ENCODE results near the gene PGC.
A peak's percentile ranks its signal among the peaks of the same experiment; 100 is the strongest.

The PGC gene

GRCh38 chr6:41785254-41785653 is 38.1 kb upstream of the PGC start:
- peaks cover 6 to 49% (median 44%) of the 10 kb centered on the region in 5 donors for H3K4me1 ChIP-seq (ENCODE audit: control insufficient read depth in 5 of 5, insufficient read depth in 5 of 5, low read length in 5 of 5)
- H3K27me3 ChIP-seq (ENCODE audit: control insufficient read depth in 5 of 5, insufficient read depth in 4 of 5, low read length in 5 of 5) = no peaks in the 10 kb centered on the region
- no peaks in the 10 kb centered on the region for H3K9me3 ChIP-seq (ENCODE audit: control insufficient read depth in 5 of 5, low read length in 5 of 5)
- no peak overlapping the region for H3K4me3 ChIP-seq (ENCODE audit: low read depth in 1 of 5, low read length in 5 of 5)
- H3K9ac ChIP-seq (ENCODE audit: low read length in 5 of 5) = peak overlapping the region in 2 of 5 donors; percentile 49 to 56
- no peak overlapping the region for H3K27ac ChIP-seq (ENCODE audit: low read depth, low read length)
- peaks cover 1 to 17% (median 11%) of the 10 kb centered on the region in 5 donors for H3K36me3 ChIP-seq (ENCODE audit: control insufficient read depth in 5 of 5, insufficient read depth in 5 of 5, low read length in 5 of 5)

DNA sequence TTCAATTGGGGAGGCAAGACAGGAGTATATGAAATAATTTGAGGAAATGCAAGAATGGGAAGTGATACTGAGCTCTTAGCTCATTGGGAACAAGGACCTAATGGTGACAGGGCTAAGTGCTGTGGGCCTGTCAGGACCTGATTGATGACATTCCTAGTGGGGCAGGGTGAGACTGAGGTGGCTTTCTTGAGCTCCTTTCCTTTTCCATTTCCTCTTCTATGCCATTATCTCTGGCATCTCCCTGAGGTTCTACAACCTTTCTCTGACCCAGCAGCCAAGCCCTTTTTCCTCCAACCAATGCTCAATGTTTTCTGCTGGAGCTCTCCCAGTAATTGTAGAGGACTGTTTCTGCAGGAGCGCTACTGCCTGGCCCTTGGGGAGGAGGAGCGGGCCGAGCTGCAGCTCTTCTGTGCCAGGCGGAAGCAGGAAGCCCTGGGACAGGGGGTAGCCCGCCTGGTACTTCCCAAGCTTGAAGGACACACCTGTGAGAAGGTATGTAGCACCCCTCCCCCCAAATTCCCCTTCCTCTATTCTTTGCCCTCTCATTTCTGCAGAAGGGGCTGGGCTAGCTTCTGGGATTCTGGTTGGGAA is 37.5 kb upstream of the PGC start:
- Histone ChIP-seq H3K4me1 (ENCODE audit: control insufficient read depth in 5 of 5, insufficient read depth in 5 of 5, low read length in 5 of 5) (peaks cover 6 to 49% (median 44%) of the 10 kb centered on the region in 5 donors), H3K36me3 (ENCODE audit: control insufficient read depth in 5 of 5, insufficient read depth in 5 of 5, low read length in 5 of 5) (peaks cover 0 to 12% (median 7%) of the 10 kb centered on the region in 5 donors), H3K9me3 (ENCODE audit: control insufficient read depth in 5 of 5, low read length in 5 of 5) (no peaks in the 10 kb centered on the region), H3K27me3 (ENCODE audit: control insufficient read depth in 5 of 5, insufficient read depth in 4 of 5, low read length in 5 of 5) (no peaks in the 10 kb centered on the region), H3K9ac (ENCODE audit: low read length in 5 of 5) (no peak overlapping the region), H3K27ac (ENCODE audit: low read depth, low read length) (no peak overlapping the region), H3K4me3 (ENCODE audit: low read depth in 1 of 5, low read length in 5 of 5) (no peak overlapping the region)

GRCh38 chr6:41783106-41783780 is 36.0 kb upstream of the PGC start:
- H3K27ac ChIP-seq (ENCODE audit: low read depth, low read length) = no peak overlapping the region
- no peak overlapping the region for H3K9ac ChIP-seq (ENCODE audit: low read length in 5 of 5)

DNA sequence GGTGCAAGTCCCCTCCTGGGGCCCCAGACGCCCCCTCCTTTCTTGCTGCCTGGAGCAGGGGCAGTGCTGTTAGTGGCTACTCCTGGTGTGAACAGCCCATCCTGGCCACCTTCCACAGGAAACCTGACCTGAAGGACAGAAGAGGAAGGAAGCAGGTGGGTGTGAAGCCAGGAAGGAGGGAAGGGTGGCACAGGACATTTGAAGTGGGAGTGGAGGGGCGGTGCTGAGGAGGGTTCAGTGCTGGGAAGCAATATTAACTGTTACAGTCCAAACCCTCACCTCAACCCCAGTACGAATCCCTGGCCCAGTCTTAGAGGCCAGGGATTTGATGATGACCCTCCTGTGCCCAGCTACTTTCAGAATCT is 34.2 kb upstream of the PGC start:
- H3K27ac ChIP-seq (ENCODE audit: low read depth, low read length) = peak overlapping the region; percentile 69
- peak overlapping the region; percentile 72 to 81 (median 77) for H3K4me3 ChIP-seq (ENCODE audit: low read depth in 1 of 5, low read length in 5 of 5)
- H3K27me3 ChIP-seq (ENCODE audit: control insufficient read depth in 5 of 5, insufficient read depth in 4 of 5, low read length in 5 of 5) = no peaks in the 10 kb centered on the region
- H3K36me3 ChIP-seq (ENCODE audit: control insufficient read depth in 5 of 5, insufficient read depth in 5 of 5, low read length in 5 of 5) = peaks cover 3 to 14% (median 7%) of the 10 kb centered on the region in 5 donors
- peaks cover 13 to 53% (median 51%) of the 10 kb centered on the region in 5 donors for H3K4me1 ChIP-seq (ENCODE audit: control insufficient read depth in 5 of 5, insufficient read depth in 5 of 5, low read length in 5 of 5)
- H3K9me3 ChIP-seq (ENCODE audit: control insufficient read depth in 5 of 5, low read length in 5 of 5) = no peaks in the 10 kb centered on the region
- H3K9ac ChIP-seq (ENCODE audit: low read length in 5 of 5) = peak overlapping the region in 4 of 5 donors; percentile 48 to 72 (median 59)

More at GRCh38 chr6:41783106-41783780, 36.0 kb upstream of the PGC start:
- H3K4me3 ChIP-seq (ENCODE audit: low read depth in 1 of 5, low read length in 5 of 5) = no peak overlapping the region
- H3K9me3 ChIP-seq (ENCODE audit: control insufficient read depth in 5 of 5, low read length in 5 of 5) = no peaks in the 10 kb centered on the region
- peaks cover 10 to 51% (median 50%) of the 10 kb centered on the region in 5 donors for H3K4me1 ChIP-seq (ENCODE audit: control insufficient read depth in 5 of 5, insufficient read depth in 5 of 5, low read length in 5 of 5)
- H3K36me3 ChIP-seq (ENCODE audit: control insufficient read depth in 5 of 5, insufficient read depth in 5 of 5, low read length in 5 of 5) = peaks cover 0 to 4% (median 0%) of the 10 kb centered on the region in 5 donors
- no peaks in the 10 kb centered on the region for H3K27me3 ChIP-seq (ENCODE audit: control insufficient read depth in 5 of 5, insufficient read depth in 4 of 5, low read length in 5 of 5)

- peaks cover 3 to 17% (median 10%) of the 10 kb centered on the region in 5 donors for H3K36me3 ChIP-seq (ENCODE audit: control insufficient read depth in 5 of 5, insufficient read depth in 5 of 5, low read length in 5 of 5)
- peaks cover 11 to 47% (median 46%) of the 10 kb centered on the region in 5 donors for H3K4me1 ChIP-seq (ENCODE audit: control insufficient read depth in 5 of 5, insufficient read depth in 5 of 5, low read length in 5 of 5)
- peak within 1 kb of the TSS; percentile 84 for H3K27ac ChIP-seq (ENCODE audit: low read depth, low read length)
- peak within 1 kb of the TSS; percentile 72 to 81 (median 79) for H3K4me3 ChIP-seq (ENCODE audit: low read depth in 1 of 5, low read length in 5 of 5)
- peak within 1 kb of the TSS; percentile 38 to 85 (median 72) for H3K9ac ChIP-seq (ENCODE audit: low read length in 5 of 5)
- H3K9me3 ChIP-seq (ENCODE audit: control insufficient read depth in 5 of 5, low read length in 5 of 5) = no peaks in the 10 kb centered on the region
- no peaks in the 10 kb centered on the region for H3K27me3 ChIP-seq (ENCODE audit: control insufficient read depth in 5 of 5, insufficient read depth in 4 of 5, low read length in 5 of 5)
Measured at GRCh38 chr6:41780551-41781365, 33.6 kb upstream of the PGC start, which contains the start of gene PRICKLE4. TSS of gene PRICKLE4 (plus strand) at chr6:41780782. CDS start at chr6:41783474, 2,692 bp downstream.

DNA sequence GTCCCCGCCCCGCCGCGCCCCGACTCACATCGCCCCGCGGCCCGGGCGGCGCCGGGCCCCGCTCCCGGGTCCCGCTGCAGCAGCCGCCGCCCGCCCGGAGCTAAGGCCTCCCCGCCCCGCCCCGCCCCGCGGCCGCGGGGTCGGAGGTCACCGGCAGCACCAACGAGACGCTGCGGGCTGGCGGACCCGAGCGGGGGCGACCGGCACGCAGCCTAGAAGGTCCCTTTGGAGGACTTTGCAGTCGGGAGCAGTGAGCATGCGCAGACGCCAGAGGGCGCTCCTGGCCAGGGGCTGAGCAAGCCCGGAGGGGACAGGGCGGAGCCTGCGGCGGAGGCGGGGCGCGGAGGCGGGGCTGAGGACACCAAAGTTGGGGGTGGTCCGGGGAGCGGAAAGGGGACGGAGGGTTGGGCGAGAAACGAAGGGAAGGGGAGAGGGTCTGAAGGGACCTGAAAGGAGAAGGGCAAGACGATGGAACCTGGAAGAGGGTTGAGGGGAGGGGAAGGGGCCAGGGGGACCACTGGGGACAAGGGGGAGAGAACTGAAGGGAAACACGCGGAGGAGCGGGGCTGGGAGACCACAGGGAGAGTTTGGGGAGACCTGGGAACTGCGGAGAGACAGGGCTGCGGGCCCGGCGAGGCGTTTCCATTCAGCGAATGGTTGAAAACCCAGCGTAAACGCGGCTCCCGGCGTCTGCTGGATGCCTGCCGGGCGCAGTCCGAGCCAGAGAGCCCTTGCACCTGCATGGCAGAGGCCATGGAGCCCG is 32.8 kb upstream of the PGC start, which contains the start of gene FRS3:
FRS3 (minus strand) TSS at position 113 of the 763 bp plus-strand sequence. CDS start 2,913 bp downstream, outside the sequence.
- peak within 1 kb of the TSS; percentile 77 to 83 (median 79) for H3K4me3 ChIP-seq (ENCODE audit: low read depth in 1 of 5, low read length in 5 of 5)
- H3K4me1 ChIP-seq (ENCODE audit: control insufficient read depth in 5 of 5, insufficient read depth in 5 of 5, low read length in 5 of 5) = peaks cover 9 to 39% (median 39%) of the 10 kb centered on the region in 5 donors
- H3K9ac ChIP-seq (ENCODE audit: low read length in 5 of 5) = peak within 1 kb of the TSS; percentile 72 to 85 (median 78)
- H3K27me3 ChIP-seq (ENCODE audit: control insufficient read depth in 5 of 5, insufficient read depth in 4 of 5, low read length in 5 of 5) = no peaks in the 10 kb centered on the region
- peaks cover 3 to 21% (median 17%) of the 10 kb centered on the region in 5 donors for H3K36me3 ChIP-seq (ENCODE audit: control insufficient read depth in 5 of 5, insufficient read depth in 5 of 5, low read length in 5 of 5)
- peak within 1 kb of the TSS; percentile 84 for H3K27ac ChIP-seq (ENCODE audit: low read depth, low read length)
- no peaks in the 10 kb centered on the region for H3K9me3 ChIP-seq (ENCODE audit: control insufficient read depth in 5 of 5, low read length in 5 of 5)

- no peaks in the 10 kb centered on the region for H3K9me3 ChIP-seq (ENCODE audit: control insufficient read depth in 5 of 5, low read length in 5 of 5)
Measured at GRCh38 chr6:41779336-41779735, 32.1 kb upstream of the PGC start.

GRCh38 chr6:41778895-41779294 is 31.7 kb upstream of the PGC start:
- no peaks in the 10 kb centered on the region for H3K27me3 ChIP-seq (ENCODE audit: control insufficient read depth in 5 of 5, insufficient read depth in 4 of 5, low read length in 5 of 5)
- H3K9me3 ChIP-seq (ENCODE audit: control insufficient read depth in 5 of 5, low read length in 5 of 5) = no peaks in the 10 kb centered on the region
- peak overlapping the region; percentile 75 to 83 (median 76) for H3K4me3 ChIP-seq (ENCODE audit: low read depth in 1 of 5, low read length in 5 of 5)
- peaks cover 9 to 35% (median 31%) of the 10 kb centered on the region in 5 donors for H3K4me1 ChIP-seq (ENCODE audit: control insufficient read depth in 5 of 5, insufficient read depth in 5 of 5, low read length in 5 of 5)
- H3K36me3 ChIP-seq (ENCODE audit: control insufficient read depth in 5 of 5, insufficient read depth in 5 of 5, low read length in 5 of 5) = peaks cover 3 to 31% (median 26%) of the 10 kb centered on the region in 5 donors
- peak overlapping the region; percentile 30 for H3K27ac ChIP-seq (ENCODE audit: low read depth, low read length)
- H3K9ac ChIP-seq (ENCODE audit: low read length in 5 of 5) = peak overlapping the region; percentile 69 to 81 (median 74)

More at GRCh38 chr6:41779336-41779735, 32.1 kb upstream of the PGC start:
- peak overlapping the region; percentile 69 to 81 (median 74) for H3K9ac ChIP-seq (ENCODE audit: low read length in 5 of 5)
- peaks cover 3 to 27% (median 24%) of the 10 kb centered on the region in 5 donors for H3K36me3 ChIP-seq (ENCODE audit: control insufficient read depth in 5 of 5, insufficient read depth in 5 of 5, low read length in 5 of 5)
- no peaks in the 10 kb centered on the region for H3K27me3 ChIP-seq (ENCODE audit: control insufficient read depth in 5 of 5, insufficient read depth in 4 of 5, low read length in 5 of 5)
- H3K27ac ChIP-seq (ENCODE audit: low read depth, low read length) = peak overlapping the region; percentile 30
- peaks cover 9 to 35% (median 33%) of the 10 kb centered on the region in 5 donors for H3K4me1 ChIP-seq (ENCODE audit: control insufficient read depth in 5 of 5, insufficient read depth in 5 of 5, low read length in 5 of 5)
- H3K4me3 ChIP-seq (ENCODE audit: low read depth in 1 of 5, low read length in 5 of 5) = peak overlapping the region; percentile 75 to 83 (median 76)

Measured in subcutaneous abdominal adipose tissue (tissue), 5 donors.